Activated naive CD4-positive, alpha-beta T cell treated with anti-CD3 and anti-CD28 coated beads, Interleukin-2, amount 10 ng/mL, durations not matched to agents 7 days and 5 days (primary cell): ENCODE results near the gene IFNGR2.

Experiments used
- CTCF ChIA-PET: fragments of 350-600 bp; sonication (Branson Sonifier 250); formaldehyde crosslinking; loops from one replicate; lab custom pipeline; 2021; ENCODE audit warnings: antibody characterized with exemption; lab: Charles Lee
- DNase-seq: peaks from one replicate; pipeline ENCODE4 v3.0.0-alpha.2; 2020
- H3K27ac Mint-ChIP-seq: one replicate; pipeline ENCODE4 v1.8.0; 2021; ENCODE audit warnings: mild to moderate bottlenecking, moderate library complexity, mixed read lengths
- H3K27me3 Mint-ChIP-seq: one replicate; pipeline ENCODE4 v1.8.0; 2021; ENCODE audit warnings: mild to moderate bottlenecking, mixed read lengths
- H3K36me3 Mint-ChIP-seq: one replicate; pipeline ENCODE4 v1.8.0; 2021; ENCODE audit warnings: mixed read lengths
- H3K4me1 Mint-ChIP-seq: one replicate; pipeline ENCODE4 v1.8.0; 2021; ENCODE audit warnings: mixed read lengths
- H3K4me3 Mint-ChIP-seq: one replicate; pipeline ENCODE4 v1.8.0; 2021; ENCODE audit warnings: mild to moderate bottlenecking, moderate library complexity, mixed read lengths
- H3K9me3 Mint-ChIP-seq: one replicate; pipeline ENCODE4 v1.8.0; 2021; ENCODE audit warnings: mixed read lengths

Gene IFNGR2

DNA sequence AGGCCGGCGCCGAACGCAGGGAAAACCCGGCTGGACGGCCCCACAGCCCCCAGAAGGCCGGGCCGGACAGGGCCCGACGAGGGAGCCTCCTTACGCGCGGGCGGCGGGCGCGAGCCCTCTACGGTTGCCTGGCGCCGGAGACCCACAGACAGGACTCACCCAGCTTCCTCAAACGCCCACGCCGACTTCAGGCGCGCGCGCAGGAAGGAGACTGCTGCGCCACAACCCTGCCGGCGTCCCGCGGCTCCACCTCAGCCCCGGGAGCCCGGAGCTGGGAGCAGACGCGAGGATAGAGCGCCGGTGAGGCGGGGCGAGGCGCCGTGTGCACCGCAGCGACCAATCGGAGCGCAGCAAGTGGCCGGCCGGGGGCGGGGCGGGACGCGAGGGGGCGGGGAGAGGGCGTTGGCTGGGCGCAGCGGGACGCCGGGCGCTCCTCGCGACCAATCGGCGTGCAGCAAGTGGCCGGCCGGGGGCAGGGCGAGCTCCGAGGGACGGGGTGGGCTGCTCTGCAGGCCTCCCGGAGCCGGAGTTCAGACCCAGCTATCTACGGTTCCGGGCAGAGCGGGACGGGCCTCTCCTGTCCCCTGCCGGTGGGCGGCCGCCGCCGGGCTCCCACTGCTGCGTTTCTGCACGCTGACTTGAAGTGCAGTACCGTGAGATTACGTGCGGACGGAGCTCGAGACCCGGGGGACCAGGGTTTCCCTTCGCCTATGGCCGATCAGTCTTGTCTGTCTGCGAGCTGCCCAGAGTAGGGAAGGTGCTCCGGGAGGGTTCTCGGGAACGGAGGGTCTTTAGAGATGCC is 76.7 kb downstream of the IFNGR2 start, which contains the start of gene TMEM50B:
TMEM50B (minus strand) TSS at position 296 of the 802 bp plus-strand sequence. CDS start 11,089 bp downstream, outside the sequence.
- H3K4me1 Mint-ChIP-seq, result peaks cover 27% of the 10 kb centered on the region
- peak within 1 kb of the TSS; percentile 94 for H3K27ac Mint-ChIP-seq
- H3K9me3 Mint-ChIP-seq, result no peaks in the 10 kb centered on the region
- H3K36me3 Mint-ChIP-seq, result peaks cover 7% of the 10 kb centered on the region
- peak within 1 kb of the TSS; percentile 88 for H3K4me3 Mint-ChIP-seq
- peaks cover 20% of the 10 kb centered on the region for H3K27me3 Mint-ChIP-seq
- CTCF ChIA-PET, result interaction anchor here (0.5 to 3.0 kb wide), 4 partner anchors 11 to 126 kb away, joined by 3 to 9 read pairs (median 3); partner anchors contain the start of gene DNAJC28
- DNase-seq, result peak; percentile 96

DNA sequence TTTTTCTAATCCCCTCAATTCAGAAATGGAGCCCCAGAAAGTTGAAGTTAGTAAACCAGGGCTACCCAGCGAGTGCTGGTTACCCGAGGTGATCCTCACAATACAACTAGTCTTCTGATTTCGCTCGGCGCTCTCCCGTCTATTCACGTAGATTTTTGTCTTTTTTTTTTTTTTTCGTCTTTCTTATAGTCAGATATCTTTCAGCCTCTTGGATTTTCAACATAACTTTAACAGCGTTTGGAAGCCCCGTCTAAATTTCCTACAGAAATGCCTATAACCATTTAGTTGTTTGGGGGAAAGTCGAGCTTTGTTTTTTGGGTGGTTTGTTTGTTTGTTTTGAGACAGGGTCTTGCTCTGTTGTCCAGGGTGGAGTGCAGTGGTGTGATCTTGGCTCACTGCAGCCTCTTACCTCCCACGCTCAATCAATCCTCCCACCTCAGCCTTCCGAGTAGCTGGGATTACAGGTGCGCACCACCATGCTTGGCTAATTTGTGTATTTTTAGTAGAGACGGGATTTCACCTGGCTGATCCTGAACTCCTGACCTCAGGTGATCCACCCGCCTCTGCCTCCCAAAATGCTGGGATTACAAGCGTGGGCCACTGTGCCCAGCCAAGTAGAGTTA is 77.4 kb downstream of the IFNGR2 start:
- Mint-ChIP-seq H3K9me3 (no peaks in the 10 kb centered on the region), H3K27me3 (peaks cover 20% of the 10 kb centered on the region), H3K4me3 (peak overlapping the region; percentile 88), H3K27ac (peak overlapping the region; percentile 94), H3K36me3 (peaks cover 7% of the 10 kb centered on the region), H3K4me1 (peaks cover 27% of the 10 kb centered on the region)
- DNase-seq, result no peak
- CTCF ChIA-PET, result interaction anchor here (3.0 kb wide), 1 partner anchor 11 kb away, joined by 9 read pairs; the partner anchor contains the start of gene DNAJC28

DNA sequence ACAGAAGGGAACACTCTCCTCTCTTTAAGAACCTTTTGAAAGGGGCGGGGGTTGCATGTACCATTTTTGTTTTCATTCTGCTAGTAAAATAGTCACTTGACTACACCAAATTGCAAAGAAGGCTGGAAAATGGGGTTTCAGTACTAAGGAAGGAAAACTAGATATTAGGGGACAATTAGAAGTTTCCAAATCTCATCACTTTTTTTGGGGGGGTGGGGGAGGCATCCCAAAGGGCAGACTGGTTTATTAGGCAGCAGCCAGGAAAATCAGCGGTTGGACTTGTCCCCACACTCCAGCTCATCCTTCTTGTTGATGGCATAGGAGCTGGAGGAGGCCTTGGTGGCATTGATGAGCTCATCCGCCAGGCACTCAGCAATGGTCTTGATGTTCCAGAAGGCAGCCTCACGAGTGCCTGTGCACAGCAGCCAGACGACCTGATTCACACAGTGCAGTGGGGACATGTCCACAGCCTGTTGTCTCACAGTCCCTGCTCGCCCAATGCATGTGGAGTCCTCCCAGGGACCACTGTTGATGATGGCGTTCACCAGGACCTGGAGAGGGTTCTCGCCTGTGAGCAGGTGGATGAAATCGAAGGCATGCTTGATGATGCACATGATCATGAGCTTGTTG is 78.2 kb downstream of the IFNGR2 start:
- Mint-ChIP-seq H3K4me3 (no peak overlapping the region), H3K27ac (no peak overlapping the region), H3K27me3 (peaks cover 20% of the 10 kb centered on the region), H3K4me1 (peaks cover 27% of the 10 kb centered on the region), H3K9me3 (no peaks in the 10 kb centered on the region), H3K36me3 (peaks cover 7% of the 10 kb centered on the region)
- CTCF ChIA-PET, result interaction anchor here (1.3 to 3.0 kb wide), 2 partner anchors 10 to 124 kb away, joined by 3 to 9 read pairs; partner anchors contain the start of gene DNAJC28
- no peak for DNase-seq
